LNCaP clone FGC (cell line): ENCODE measurements around the gene WHRN.

Experiments used
- DNase-seq: peaks from one replicate; pipeline ENCODE4 v3.0.0-alpha.2; 2011; ENCODE audit warnings: low read depth
- H3K4me3 ChIP-seq: 2 replicates; pipeline ENCODE4 v1.5.1; 2011; ENCODE audit warnings: mild to moderate bottlenecking, low read depth, low read length, control low read depth
- CTCF ChIP-seq: IDR thresholded peaks from 2 replicates; pipeline ENCODE4 v1.5.1; 2012; ENCODE audit warnings: mild to moderate bottlenecking; ENCODE audit not compliant: control insufficient read depth, insufficient read depth; ENCODE audit errors: extremely low read depth

WHRN gene

GRCh38 chr9:114357360-114357759, 147.9 kb downstream of the WHRN start:
- TF ChIP-seq CTCF, result no peak

GRCh38 chr9:114356792-114357191, 148.5 kb downstream of the WHRN start:
- DNase-seq, result no peak
- TF ChIP-seq CTCF, result no peak
- no peak overlapping the region for H3K4me3 ChIP-seq

More at GRCh38 chr9:114357360-114357759, 147.9 kb downstream of the WHRN start:
- no peak for DNase-seq
- H3K4me3 ChIP-seq, result no peak overlapping the region

GRCh38 chr9:114355821-114356220, 149.5 kb downstream of the WHRN start:
- DNase-seq, result no peak
- no peak overlapping the region for H3K4me3 ChIP-seq
- TF ChIP-seq CTCF, result no peak
